COLO668 (cell line): ENCODE results near the gene BACH2.

Source experiments
- DNase-seq: peaks from one replicate; lab custom pipeline; 2025; ENCODE audit not compliant: unreplicated experiment; lab: John Stamatoyannopoulos, UW

BACH2 gene

DNA sequence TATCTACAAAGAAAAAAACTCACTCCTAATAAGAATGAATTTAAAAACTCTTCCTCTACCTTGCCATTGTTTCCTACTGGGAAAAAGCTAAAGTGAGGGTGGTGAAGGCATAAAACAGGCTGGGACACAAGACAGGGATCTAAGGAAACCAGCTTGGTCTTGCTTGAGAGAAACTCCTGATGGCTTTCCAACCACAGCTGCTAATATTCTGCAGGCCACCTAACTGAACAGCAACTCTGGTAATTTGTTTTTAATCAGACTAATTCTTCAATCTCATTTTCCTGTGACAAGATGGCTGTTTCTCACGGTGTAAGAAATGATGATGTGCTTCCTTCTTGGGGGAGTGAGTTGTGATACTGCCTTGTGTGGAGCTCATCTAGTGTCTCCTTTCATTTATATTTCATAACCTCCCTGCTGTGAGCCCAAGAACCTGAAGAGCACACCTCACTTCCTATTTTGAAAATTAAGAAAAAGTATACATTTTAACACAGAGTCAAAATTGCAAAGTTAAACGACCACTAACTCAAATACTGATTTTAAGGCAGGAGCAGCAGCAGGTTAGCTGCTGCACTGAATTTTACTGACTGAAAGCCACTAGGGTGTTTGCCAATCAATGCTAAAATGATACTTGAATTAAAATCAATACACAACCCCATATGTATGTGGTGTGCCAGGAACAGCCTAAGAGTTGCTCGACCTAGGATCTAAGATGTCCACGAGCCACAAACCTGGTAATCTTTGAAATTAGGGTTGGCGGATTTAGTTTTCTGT is 58.0 kb downstream of the BACH2 start:
- no peak for DNase-seq

DNA sequence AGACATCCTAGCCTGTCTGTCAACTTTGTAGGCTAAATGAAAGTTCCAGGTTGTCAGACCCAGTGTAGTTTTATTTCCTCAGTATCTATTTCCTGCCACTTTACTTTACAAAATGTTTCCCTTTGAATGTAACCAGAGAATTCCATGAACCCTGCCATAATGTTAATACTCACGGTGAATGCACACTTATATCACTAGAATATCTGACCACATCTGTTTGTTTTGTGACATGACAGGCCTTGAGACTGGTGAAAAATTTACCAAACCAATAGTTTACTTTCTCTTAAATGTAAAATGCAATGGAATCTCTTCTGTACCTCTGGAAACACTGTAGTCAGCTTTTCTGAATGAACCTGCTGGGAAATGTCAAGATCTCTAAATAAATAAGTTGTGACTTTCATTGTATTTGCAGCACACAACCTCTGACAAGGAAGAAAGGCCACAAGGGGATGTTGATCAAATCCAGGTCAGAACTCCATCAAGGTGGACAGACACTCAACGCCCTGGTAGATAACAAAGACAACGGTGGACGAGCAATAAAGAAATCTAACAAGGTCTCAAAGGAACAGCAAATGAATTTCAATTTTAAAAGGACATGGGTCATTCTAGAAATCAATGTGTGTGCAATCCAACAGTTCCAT is 59.2 kb downstream of the BACH2 start:
- no peak for DNase-seq

DNA sequence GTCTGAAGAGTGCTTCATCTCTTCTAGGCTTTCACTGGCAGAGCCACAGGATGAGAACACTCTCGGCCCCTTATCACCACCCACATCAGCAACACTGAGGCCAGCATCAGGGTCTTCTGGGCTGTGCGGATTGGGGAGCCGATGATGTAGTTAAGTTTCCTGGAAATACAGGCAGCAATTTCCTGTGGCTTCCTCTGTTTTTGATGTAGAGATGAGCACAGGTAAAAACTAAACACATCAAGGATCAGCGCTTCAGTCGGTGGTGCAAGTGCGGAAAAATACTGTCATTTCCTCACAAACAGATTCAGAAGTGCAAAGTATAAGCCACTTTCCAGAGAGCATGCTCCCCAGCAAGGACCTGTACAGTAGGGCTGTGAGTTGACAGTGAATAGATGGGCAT is 62.6 kb downstream of the BACH2 start:
- no peak for DNase-seq

DNA sequence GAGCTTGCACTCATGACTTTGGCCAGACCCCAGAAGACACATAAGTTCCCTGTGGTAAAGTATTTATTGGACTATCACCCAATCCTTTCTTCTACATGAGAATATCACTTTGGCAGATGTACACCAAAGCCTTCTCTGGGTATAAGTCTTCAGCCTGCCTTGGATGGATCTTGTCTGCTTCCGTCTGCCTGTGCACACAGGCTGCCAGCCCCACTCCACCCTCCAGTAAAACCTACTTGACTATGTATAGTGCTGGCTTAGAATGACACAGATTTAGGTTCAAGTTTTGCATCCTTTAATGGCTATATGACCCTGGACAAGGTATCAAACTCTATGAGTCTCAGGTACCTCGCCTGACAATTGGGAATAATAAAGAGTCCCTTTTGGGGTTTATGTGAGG is 63.4 kb downstream of the BACH2 start:
- DNase-seq: no peak

DNA sequence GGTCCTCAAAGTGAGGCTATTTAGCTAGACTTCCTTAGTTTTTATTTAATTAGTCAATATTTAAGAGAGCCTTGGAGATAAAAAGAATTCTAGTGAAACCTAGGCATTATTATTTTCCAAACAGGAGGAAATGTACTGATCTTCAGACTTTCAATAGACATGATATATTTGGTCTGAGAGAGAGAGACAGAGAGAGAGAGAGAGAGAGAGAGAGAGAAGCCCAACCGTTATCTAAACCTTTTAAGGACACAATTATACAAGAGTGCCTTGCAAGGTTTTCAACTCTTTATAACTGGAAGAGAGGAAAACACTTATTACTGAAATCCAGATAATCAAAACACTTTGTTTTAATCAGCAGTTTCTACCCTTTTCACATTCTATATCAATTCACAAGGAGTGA is 64.8 kb downstream of the BACH2 start:
- DNase-seq: no peak

DNA sequence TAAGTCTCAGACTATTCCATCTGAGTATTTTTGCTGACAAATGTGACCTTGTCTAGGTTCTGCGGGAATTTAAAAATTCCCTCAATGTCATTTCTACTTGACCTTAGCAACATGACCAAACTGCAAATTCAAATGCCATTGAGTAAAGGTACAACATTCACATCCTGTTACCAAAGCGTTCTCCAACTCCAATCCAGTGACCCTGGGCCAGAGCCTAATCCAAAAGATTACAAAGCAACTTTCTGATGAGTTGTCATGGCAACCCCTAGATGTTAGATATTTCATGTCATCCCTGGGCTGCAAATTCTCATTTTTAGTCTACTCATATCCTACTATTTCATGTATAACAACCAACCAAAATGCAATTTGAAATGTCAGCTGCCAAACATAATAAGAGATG is 65.3 kb downstream of the BACH2 start:
- DNase-seq: no peak

DNA sequence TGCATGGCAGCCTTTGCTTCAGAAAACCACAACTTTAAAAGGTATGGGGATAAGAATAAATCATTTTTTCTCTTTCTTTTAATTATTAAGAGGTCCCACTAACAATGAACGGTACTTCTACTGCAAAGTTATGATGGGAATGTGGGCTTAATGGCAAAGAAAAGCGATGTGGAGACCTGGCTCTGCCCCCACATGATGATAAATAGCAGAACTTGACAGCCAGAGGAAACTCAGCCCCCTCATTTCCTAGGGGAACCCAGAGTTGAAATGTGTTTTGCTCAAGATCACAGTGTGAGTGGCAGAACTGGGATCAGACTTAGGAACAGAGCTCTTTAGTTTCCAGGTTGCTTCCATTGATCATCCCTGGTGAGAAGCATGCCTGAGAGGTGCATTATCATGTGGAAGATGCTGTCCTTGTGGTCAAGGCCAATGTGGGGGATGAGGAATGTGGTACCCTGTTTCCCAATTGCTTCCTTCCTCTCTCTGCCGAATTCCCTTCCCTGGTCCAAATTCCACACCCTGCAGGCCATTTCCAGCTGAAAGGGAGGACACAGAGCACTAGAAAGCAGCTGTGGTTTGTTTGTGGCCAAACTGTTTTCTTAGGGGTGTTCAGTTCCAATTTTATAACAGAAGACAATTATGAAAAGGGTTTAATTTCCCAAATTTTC is 66.0 kb downstream of the BACH2 start:
- no peak for DNase-seq

DNA sequence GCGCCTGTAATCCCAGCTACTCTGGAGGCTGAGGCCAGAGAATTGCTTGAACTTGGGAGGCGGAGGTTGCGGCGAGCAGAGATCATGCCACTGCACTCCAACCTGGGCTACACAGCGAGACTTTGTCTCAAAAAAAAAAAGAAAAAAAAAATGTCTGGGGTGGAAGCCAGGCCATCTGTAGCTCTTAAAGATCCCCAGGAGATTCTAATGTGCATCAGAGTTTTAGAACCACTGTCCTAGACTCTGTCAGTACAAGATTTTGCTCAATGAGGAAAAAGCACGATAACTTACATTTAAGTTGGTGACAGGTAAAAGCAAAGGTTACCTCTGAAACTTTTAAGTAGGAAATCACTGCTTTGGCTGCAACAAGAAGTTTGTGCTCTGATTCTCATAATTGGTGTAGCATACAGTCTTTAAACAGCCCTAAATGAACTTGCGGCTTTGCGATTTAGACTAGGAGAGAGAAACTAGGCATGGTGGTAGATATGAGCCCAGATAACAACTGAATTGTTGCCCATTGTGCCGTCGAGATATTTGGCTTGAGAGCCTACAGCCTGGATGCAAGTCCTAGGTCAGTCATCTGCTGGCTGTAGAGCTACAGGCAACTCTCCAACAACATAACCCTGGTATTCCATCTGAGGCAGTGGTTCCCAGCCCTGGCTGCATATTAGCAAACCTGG is 67.2 kb downstream of the BACH2 start:
- DNase-seq: no peak

DNA sequence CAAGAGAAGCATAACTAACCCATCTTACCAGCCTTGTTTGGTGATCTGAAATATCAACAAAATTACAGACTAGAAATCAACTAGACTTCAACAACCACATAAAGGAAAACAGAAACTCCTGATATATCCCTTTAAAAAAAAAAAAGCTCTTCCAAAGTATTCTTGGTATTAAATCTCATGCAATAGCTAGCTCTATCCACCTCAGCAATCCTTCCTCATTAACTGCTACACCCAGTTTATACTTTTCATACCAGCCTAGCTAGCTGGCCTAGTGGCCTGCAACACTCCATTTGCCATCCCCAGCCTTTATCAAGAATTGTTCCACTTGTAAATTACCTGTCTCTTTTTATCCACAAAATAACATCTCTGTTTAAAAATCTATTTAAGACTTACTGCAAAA is 69.0 kb downstream of the BACH2 start:
- DNase-seq: no peak

DNA sequence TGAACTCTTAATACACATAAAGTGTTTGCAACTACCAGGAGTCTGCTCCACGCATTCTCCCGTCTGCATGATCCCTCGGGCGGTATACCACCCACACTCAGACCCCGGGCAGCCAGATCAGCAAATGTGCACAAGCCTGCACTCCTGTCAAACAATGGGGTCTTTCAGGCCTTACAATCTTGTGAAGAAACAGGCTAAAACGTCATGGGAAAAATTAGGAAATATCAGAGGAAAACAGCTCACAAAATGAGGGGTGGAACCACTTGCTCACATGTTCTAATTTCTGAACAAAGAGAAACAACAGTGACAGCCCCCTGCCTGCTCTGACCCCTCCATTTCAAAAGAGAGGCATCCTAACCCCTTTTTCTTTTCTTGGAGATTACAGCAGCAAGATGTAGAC is 69.4 kb downstream of the BACH2 start:
- DNase-seq: no peak

DNA sequence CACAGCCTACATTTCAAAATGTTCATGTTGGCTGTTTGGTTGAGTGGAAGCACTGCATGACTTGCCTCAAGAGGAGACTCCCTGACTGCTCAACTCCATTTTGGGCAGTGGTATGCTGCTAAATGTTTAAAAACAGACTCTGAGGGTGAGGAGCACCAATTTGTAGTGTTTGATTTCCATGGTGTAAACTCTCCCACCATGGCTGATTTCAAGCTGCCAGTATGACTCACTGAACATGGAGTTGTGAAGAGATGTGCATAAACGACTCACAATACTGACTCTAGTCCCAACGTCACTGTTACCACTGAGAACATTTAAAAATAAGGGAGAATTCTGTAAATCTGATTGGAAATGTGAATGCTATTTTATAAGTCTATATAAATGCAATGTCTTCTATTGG is 70.4 kb downstream of the BACH2 start:
- DNase-seq: no peak

DNA sequence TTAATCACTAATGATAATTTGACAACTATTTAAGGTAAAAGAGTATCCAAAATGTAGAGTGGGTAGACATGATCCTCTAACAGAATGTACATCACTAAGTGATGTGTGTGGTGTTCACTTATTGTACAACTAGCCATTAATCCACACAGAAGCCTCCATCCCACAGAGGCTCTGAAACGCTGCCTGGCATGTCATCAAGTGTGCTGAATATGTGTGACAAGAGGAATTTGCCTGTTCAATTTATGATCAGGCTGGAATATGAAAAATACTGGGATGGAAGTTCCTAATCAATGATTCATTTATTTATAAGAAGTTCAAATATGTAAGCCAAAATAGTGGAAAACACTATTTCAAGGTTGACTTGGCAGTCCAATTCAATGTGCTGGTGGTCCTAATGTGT is 72.4 kb downstream of the BACH2 start:
- no peak for DNase-seq

DNA sequence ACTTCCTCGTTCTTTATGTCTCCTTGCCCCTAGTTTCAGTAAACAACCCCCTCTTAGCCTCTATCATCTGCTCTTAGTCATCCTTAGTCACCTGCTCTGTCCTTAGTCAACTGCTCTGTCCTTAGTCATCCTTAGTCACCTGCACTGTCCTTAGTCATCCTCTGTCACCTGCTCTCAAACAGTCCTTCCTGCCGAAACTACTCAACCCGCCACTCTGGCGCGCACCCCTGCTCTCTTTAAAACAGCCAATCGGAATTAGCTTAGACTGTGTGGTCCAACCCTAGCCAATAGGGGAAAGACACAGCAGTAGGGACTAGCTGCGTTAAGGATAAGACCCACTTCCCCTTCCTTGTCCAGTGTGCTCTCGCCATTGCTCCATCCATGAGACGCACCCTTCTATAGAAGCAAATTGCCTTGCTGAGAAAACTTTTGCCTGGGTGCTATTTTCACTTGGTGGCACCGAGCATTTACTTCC is 73.9 kb downstream of the BACH2 start:
- peak; percentile 2 for DNase-seq

DNA sequence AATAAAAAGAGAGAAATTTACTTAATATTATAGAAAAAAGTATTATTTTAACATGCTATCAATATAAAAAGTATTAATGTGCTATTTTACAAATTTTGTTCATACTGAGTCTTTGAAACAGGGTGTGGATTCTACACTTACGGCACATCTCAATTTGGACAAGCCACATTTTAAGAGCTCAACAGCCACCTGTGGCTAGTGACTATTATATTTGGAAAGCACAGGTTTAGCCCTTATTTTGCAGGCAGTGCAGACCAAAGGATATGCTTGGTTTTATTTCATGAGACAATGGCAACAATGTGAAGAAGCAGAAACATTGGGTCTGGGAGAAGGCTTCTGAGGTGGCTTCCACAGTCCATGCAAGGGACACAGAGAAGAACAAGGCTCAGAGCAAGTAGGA is 74.6 kb downstream of the BACH2 start:
- no peak for DNase-seq

DNA sequence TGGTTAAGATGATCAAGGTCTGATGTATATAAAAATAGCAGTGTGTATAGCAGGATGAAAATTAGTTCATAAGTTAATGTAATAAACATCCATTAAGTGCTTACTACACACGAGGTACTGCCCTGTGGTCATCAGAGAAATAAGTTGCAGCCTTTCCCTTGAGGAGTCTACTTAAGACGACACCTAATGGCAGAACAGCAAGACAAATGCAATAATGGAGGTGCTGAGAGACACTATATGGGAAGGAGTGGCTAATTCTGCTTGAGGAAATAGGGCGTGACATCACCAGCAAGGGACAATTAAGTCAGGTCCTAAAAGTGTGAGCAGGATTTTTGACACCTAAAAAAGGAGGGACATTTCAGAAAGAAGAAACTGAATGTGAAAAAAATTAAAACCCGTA is 75.2 kb downstream of the BACH2 start:
- DNase-seq: no peak

DNA sequence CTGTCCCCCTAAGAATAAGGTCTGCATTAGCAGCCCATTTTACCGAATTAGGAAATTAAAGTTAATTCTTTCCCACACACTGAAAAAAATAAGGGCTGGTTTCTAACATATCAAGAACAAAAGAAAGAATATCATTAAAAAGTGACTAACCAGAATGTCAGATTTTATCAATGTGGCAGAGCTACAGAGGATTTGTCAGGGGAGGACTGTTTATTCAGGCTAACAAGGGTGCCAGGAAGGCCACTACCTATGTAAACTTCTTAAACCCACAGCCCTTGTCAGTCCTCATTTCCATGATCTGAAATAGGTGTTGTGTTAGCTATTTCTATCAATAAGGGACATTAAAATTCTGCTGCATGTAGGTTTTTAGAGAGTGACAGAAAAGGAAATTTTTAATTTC is 76.4 kb downstream of the BACH2 start:
- DNase-seq: no peak

DNA sequence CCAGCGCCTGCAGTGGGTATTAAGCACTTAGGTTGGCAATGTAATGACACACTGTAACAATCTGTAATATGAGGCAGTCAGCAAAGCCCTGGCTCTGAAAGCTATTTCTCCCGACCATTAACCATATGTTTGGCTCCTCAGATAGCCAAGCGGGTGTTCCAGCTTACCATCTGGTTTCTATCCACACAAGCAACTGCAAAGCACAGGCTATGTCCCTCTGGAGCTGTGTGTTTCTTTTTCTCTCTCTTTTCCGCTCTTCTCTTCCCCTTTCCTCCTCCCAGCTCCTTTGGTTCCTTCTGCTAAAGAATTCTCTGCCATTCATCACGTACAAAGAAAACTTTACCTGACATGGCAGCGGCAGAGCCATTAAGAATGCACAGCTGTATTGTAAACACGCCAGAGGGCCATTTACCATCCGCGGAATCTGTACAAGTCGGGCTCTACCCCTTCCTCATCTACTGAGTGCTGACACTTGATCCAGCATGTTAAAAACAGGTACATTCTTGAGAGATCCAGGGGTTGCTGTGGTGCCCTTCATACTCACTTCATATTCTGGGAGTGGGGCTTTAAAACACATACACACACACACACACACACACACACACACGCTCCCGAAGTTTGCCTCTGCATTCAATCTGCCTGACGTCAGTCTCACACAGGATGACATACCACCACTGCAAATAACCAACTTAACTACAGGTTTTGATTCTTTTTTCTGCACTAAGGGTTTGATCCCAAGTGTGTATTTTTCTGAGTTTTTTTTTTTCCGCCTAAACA is 77.2 kb downstream of the BACH2 start:
- peak; percentile 24 for DNase-seq

DNA sequence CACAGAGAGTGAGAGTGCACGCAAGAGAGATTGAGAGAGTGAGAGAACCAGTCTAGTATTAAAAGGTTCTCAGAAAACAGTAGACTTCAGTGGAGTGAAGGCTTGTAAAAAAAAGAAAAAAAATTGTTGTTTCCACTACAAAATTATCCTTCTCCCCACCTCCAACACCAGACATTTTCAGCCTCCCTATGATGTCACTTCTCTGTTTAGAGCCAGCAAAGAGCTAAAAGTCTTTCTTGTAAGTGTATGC is 77.8 kb downstream of the BACH2 start:
- no peak for DNase-seq

DNA sequence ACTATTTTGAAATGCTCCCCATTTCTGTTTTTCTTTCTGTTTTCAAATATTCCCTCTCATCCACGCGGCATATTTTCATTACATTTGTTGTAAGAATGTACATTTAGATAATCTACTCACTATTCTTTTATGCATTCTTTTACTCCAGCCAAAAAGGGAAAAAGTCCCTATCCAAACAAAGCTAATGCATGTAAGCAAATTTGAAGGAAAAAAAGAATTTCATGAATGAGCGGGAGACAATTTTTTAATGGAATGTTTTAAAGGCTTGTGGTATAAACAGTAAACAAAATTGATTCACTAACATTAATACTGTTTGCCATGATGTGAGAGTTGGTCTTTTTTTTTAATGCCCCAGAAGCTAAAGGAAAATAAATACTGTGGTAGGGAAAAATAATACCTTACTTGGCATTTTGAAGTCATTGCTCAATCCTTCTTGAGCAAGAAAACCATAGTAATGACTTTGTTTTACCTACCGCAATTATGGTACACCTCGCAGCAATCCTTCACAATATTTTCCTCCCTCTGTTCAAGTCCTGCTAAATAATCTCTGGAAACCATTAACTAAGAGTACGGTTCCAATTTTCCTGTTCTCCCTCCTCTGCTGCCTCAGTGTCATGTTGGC is 79.0 kb downstream of the BACH2 start:
- no peak for DNase-seq

DNA sequence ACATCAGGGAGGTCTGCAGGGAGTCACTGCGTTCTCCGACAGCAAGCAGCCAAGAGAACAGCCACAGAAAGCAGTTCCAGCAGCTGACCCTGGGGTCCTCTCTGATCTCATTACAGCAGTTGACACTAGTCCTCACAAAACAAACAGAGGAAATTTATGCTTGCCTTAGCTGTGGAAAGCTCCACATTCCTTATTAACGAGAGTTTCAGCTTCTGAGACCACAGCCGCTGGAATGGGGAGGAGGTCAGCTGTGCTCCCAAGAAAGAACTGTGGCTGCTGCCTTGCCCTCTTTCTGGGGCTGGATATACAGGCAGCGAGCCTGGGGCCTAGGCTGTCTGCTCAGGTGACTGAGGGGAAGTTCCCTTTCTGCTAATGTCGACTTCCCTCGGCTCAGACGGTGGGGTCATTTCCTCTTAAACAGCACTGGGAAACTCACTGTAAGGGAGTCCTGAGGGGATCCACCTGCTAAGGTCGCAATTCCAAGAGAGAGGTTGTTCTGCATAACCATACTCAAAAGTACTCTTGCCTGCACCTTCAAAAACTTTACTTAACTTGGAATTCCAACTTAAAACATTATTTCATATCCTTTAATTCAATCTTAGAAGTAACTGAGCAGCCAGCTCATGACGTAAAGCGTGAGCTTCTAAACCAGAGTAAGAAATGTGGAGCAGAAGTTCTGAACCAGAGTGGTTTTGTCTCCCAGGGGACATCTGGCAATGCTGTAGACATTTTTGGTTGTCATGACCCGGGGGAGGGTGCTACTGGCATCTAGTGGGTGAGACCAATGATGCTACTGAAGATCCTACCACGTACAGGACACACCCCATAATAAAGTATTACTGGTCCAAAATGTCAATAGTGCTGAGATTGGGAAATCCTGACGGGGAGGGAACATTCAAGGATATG is 80.3 kb downstream of the BACH2 start:
- no peak for DNase-seq
